K562 (cell line): ENCODE results near the gene EIF4E1B. TPM values are rescaled to one million over a fixed set of nuclear protein-coding genes. Genes with fewer than 3 reads are reported as not detected.

Source experiments
- BMI1 ChIP-seq: fragments of 150-350 bp; IDR thresholded peaks from 2 replicates; pipeline ENCODE4 v1.6.1; 2014; ENCODE audit warnings: low read length
- CBFA2T2 ChIP-seq: fragments of 450-650 bp; conservative IDR thresholded peaks from 2 replicates; pipeline ENCODE4 v1.6.1; 2017; ENCODE audit warnings: mild to moderate bottlenecking
- CBX3 ChIP-seq, 2 experiments: IDR thresholded peaks; 1 replicate in 1 of 2; 2 replicates in 1 of 2; pipeline ENCODE4 v1.6.1; 2012; ENCODE audit warnings: inconsistent platforms in 2 of 2, low read length in 2 of 2, borderline replicate concordance in 1 of 2, control low read depth in 1 of 2
- ETV6 ChIP-seq, 3 experiments: fragments of 150-350 bp in 1 of 3; sonication (generic) in 1 of 3; formaldehyde crosslinking in 1 of 3; IDR thresholded peaks; 2 replicates each; pipeline versions ENCODE4 v1.6.1 to v1.8.0; 2014 to 2022; ENCODE audit warnings: borderline replicate concordance in 2 of 3, low read depth in 2 of 3, antibody characterized with exemption in 1 of 3, low read length in 1 of 3, mild to moderate bottlenecking in 1 of 3, missing genetic modification reagents in 1 of 3
- KDM4B ChIP-seq, 2 experiments: fragments of 450-650 bp in 1 of 2; sonication (generic) in 1 of 2; IDR thresholded peaks; 2 replicates each; pipeline ENCODE4 v1.6.1; 2016 to 2017; ENCODE audit warnings: borderline replicate concordance in 2 of 2, antibody characterized with exemption in 1 of 2, low read depth in 1 of 2, mild to moderate bottlenecking in 1 of 2
- KLF10 ChIP-seq: fragments of 250-450 bp; sonication (Bioruptor Pico); IDR thresholded peaks from 2 replicates; pipeline ENCODE4 v1.6.1; 2021; ENCODE audit warnings: matching md5 sums
- PHTF2 ChIP-seq: fragments of 250-450 bp; sonication (Bioruptor Pico); IDR thresholded peaks from 2 replicates; pipeline ENCODE4 v1.5.0; 2021; ENCODE audit warnings: mild to moderate bottlenecking
- POLR3A ChIP-seq: IDR thresholded peaks from 2 replicates; pipeline ENCODE4 v1.6.1; 2011; ENCODE audit warnings: borderline replicate concordance, mild to moderate bottlenecking, moderate library complexity; ENCODE audit not compliant: insufficient read length, insufficient read depth; ENCODE audit errors: extremely low read depth
- SIN3A ChIP-seq, 2 experiments: fragments of 150-350 bp in 1 of 2; IDR thresholded peaks; 2 replicates each; pipeline ENCODE4 v1.6.1; 2011 to 2016; ENCODE audit warnings: borderline replicate concordance in 2 of 2, low read depth in 2 of 2, low read length in 2 of 2, mild to moderate bottlenecking in 2 of 2, moderate library complexity in 2 of 2; ENCODE audit not compliant: control insufficient read depth in 1 of 2
- TAF9B ChIP-seq: fragments of 450-650 bp; IDR thresholded peaks from 2 replicates; pipeline ENCODE4 v1.6.1; 2018; ENCODE audit warnings: mild to moderate bottlenecking; ENCODE audit not compliant: partially characterized antibody
- TCF7L2 ChIP-seq: fragments of 150-350 bp; IDR thresholded peaks from 2 replicates; pipeline ENCODE4 v1.6.1; 2016; ENCODE audit warnings: low read depth, mild to moderate bottlenecking, low read length, moderate library complexity
- XRCC3 ChIP-seq: fragments of 450-650 bp; IDR thresholded peaks from 2 replicates; pipeline ENCODE4 v1.6.1; 2017; ENCODE audit warnings: mild to moderate bottlenecking, moderate library complexity
- ZNF830 ChIP-seq: fragments of 250-450 bp; sonication (Bioruptor Pico); IDR thresholded peaks from 2 replicates; pipeline ENCODE4 v1.5.0; 2021; ENCODE audit warnings: mild to moderate bottlenecking
- polyA plus RNA-seq, 8 experiments: library from polyadenylated mRNA; depleted of rRNA in 4 of 8; stranded (reverse) in 5 of 8; unstranded in 3 of 8; fragments of >200 nt; fragmentation: Nextera tagmentation in 2 of 8; fragmentation: Illumina TruSeq in 1 of 8; extraction: Ambion mirVana in 2 of 8; extraction: Trizol in 1 of 8; gene quantifications; 2 replicates each; pipeline versions ENCODE4 v1.2.1 to v1.2.3, GENCODE V29; 2011 to 2014; ENCODE audit warnings: inconsistent platforms in 1 of 8, missing spikeins in 1 of 8
- total RNA-seq, 7 experiments: library from RNA; depleted of rRNA in 6 of 7; stranded (reverse); fragments of >200 nt in 6 of 7; fragmentation: Illumina TruSeq in 2 of 7; extraction: Trizol in 2 of 7; gene quantifications; 2 replicates each; pipeline versions ENCODE4 v1.2.1 to v1.2.3, GENCODE V29; 2011 to 2021; ENCODE audit warnings: low replicate concordance in 1 of 7
- TF ChIP-seq, protein P1 (sequence below): fragments of 250-450 bp; sonication (Bioruptor Pico); IDR thresholded peaks from 2 replicates; pipeline ENCODE4 v1.4.0; 2020
- TF ChIP-seq, protein P2 (sequence below): sonication (generic); formaldehyde crosslinking; IDR thresholded peaks from 2 replicates; pipeline ENCODE4 v1.8.0; 2022; ENCODE audit warnings: missing genetic modification reagents, mild to moderate bottlenecking, moderate library complexity, borderline replicate concordance
- TF ChIP-seq, protein P3 (sequence below): fragments of 450-650 bp; IDR thresholded peaks from 2 replicates; pipeline ENCODE4 v1.6.1; 2016; ENCODE audit warnings: mild to moderate bottlenecking
- TF ChIP-seq, protein P4 (sequence below): fragments of 250-450 bp; sonication (Bioruptor Pico); IDR thresholded peaks from 2 replicates; pipeline ENCODE4 v1.5.0; 2020; ENCODE audit warnings: mild to moderate bottlenecking, borderline replicate concordance

EIF4E1B gene
- total and polyA plus RNA-seq, 9 of the 15 experiments (the other 6 are each of a cell fraction or from before 2014, with no cell fraction given): not detected

DNA sequence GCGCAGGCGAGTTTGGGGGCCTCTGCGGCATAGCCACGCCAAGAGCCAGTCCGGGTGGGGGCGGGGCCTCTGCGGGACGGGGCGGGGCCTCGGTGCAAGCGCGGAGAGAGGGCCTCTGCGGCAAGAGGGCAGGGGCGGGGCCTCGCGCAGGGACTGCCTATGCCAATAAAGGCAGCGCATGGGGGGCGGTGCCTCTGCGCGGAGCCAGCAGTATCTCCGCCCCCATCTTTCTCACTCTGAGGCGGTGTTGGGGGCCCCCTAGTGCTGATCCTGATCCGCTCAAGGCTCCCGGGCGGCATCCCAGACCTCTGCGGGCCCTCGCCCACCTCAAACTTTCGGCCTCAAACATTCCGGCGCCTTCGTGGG, 11.3 kb upstream of the EIF4E1B start (continued):
- TF ChIP-seq, protein P1, sequence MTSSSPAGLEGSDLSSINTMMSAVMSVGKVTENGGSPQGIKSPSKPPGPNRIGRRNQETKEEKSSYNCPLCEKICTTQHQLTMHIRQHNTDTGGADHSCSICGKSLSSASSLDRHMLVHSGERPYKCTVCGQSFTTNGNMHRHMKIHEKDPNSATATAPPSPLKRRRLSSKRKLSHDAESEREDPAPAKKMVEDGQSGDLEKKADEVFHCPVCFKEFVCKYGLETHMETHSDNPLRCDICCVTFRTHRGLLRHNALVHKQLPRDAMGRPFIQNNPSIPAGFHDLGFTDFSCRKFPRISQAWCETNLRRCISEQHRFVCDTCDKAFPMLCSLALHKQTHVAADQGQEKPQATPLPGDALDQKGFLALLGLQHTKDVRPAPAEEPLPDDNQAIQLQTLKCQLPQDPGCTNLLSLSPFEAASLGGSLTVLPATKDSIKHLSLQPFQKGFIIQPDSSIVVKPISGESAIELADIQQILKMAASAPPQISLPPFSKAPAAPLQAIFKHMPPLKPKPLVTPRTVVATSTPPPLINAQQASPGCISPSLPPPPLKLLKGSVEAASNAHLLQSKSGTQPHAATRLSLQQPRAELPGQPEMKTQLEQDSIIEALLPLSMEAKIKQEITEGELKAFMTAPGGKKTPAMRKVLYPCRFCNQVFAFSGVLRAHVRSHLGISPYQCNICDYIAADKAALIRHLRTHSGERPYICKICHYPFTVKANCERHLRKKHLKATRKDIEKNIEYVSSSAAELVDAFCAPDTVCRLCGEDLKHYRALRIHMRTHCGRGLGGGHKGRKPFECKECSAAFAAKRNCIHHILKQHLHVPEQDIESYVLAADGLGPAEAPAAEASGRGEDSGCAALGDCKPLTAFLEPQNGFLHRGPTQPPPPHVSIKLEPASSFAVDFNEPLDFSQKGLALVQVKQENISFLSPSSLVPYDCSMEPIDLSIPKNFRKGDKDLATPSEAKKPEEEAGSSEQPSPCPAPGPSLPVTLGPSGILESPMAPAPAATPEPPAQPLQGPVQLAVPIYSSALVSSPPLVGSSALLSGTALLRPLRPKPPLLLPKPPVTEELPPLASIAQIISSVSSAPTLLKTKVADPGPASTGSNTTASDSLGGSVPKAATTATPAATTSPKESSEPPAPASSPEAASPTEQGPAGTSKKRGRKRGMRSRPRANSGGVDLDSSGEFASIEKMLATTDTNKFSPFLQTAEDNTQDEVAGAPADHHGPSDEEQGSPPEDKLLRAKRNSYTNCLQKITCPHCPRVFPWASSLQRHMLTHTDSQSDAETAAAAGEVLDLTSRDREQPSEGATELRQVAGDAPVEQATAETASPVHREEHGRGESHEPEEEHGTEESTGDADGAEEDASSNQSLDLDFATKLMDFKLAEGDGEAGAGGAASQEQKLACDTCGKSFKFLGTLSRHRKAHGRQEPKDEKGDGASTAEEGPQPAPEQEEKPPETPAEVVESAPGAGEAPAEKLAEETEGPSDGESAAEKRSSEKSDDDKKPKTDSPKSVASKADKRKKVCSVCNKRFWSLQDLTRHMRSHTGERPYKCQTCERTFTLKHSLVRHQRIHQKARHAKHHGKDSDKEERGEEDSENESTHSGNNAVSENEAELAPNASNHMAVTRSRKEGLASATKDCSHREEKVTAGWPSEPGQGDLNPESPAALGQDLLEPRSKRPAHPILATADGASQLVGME (CRISPR knock-in tag): no peak
- TF ChIP-seq, protein P2, sequence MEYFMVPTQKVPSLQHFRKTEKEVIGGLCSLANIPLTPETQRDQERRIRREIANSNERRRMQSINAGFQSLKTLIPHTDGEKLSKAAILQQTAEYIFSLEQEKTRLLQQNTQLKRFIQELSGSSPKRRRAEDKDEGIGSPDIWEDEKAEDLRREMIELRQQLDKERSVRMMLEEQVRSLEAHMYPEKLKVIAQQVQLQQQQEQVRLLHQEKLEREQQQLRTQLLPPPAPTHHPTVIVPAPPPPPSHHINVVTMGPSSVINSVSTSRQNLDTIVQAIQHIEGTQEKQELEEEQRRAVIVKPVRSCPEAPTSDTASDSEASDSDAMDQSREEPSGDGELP (CRISPR knock-in tag): peak; percentile 34; the same call in 1 of the 2 replicates
- TF ChIP-seq KDM4B (IDR thresholded peaks at IDR 0.05; ENCODE audit: borderline replicate concordance in 2 of 2, low read depth in 1 of 2) (no peak), TAF9B (no peak), ETV6 (IDR thresholded peaks at IDR 0.05; ENCODE audit: borderline replicate concordance in 1 of 2, low read depth in 2 of 2, low read length in 1 of 2) (no peak), ETV6 (CRISPR knock-in tag; IDR thresholded peaks at IDR 0.05; ENCODE audit: borderline replicate concordance) (no peak), TCF7L2 (no peak), KLF10 (no peak), POLR3A (no peak), PHTF2 (CRISPR knock-in tag) (no peak), CBX3 (IDR thresholded peaks at IDR 0.05; ENCODE audit: borderline replicate concordance in 1 of 2, low read length in 2 of 2) (no peak), BMI1 (no peak), SIN3A (IDR thresholded peaks at IDR 0.05; ENCODE audit: borderline replicate concordance in 2 of 2, control insufficient read depth in 1 of 2, low read depth in 2 of 2, low read length in 2 of 2) (no peak), ZNF830 (no peak), CBFA2T2 (no peak), XRCC3 (no peak)
- TF ChIP-seq, protein P3, sequence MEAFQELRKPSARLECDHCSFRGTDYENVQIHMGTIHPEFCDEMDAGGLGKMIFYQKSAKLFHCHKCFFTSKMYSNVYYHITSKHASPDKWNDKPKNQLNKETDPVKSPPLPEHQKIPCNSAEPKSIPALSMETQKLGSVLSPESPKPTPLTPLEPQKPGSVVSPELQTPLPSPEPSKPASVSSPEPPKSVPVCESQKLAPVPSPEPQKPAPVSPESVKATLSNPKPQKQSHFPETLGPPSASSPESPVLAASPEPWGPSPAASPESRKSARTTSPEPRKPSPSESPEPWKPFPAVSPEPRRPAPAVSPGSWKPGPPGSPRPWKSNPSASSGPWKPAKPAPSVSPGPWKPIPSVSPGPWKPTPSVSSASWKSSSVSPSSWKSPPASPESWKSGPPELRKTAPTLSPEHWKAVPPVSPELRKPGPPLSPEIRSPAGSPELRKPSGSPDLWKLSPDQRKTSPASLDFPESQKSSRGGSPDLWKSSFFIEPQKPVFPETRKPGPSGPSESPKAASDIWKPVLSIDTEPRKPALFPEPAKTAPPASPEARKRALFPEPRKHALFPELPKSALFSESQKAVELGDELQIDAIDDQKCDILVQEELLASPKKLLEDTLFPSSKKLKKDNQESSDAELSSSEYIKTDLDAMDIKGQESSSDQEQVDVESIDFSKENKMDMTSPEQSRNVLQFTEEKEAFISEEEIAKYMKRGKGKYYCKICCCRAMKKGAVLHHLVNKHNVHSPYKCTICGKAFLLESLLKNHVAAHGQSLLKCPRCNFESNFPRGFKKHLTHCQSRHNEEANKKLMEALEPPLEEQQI: no peak
- TF ChIP-seq, protein P4, sequence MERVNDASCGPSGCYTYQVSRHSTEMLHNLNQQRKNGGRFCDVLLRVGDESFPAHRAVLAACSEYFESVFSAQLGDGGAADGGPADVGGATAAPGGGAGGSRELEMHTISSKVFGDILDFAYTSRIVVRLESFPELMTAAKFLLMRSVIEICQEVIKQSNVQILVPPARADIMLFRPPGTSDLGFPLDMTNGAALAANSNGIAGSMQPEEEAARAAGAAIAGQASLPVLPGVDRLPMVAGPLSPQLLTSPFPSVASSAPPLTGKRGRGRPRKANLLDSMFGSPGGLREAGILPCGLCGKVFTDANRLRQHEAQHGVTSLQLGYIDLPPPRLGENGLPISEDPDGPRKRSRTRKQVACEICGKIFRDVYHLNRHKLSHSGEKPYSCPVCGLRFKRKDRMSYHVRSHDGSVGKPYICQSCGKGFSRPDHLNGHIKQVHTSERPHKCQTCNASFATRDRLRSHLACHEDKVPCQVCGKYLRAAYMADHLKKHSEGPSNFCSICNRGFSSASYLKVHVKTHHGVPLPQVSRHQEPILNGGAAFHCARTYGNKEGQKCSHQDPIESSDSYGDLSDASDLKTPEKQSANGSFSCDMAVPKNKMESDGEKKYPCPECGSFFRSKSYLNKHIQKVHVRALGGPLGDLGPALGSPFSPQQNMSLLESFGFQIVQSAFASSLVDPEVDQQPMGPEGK (CRISPR knock-in tag): no peak
